SJSA1 (cell line): ENCODE measurements around the gene COL19A1. TPM values are rescaled to one million over a fixed set of nuclear protein-coding genes. Genes with fewer than 3 reads are reported as not detected.

ENCODE experiments used
- DNase-seq, 2 experiments: peaks; one replicate each; pipeline ENCODE4 v3.0.0-alpha.2; 2015 to 2020; ENCODE audit warnings: low spot score in 2 of 2, low read depth in 1 of 2
- H3K27ac ChIP-seq: fragments of 250-450 bp; sonication (Bioruptor Pico); 2 replicates; pipeline ENCODE4 v1.5.1; 2020; ENCODE audit warnings: mild to moderate bottlenecking, moderate library complexity
- H3K27me3 ChIP-seq: fragments of 250-450 bp; sonication (Bioruptor Pico); replicated peaks from 2 replicates; pipeline ENCODE4 v1.5.1; 2020; ENCODE audit warnings: mild to moderate bottlenecking, moderate library complexity
- H3K36me3 ChIP-seq: fragments of 250-450 bp; sonication (Bioruptor Pico); 2 replicates; pipeline ENCODE4 v1.5.1; 2020; ENCODE audit warnings: mild to moderate bottlenecking
- H3K4me1 ChIP-seq: fragments of 250-450 bp; sonication (Bioruptor Pico); replicated peaks from 2 replicates; pipeline ENCODE4 v1.6.1; 2021; ENCODE audit warnings: mild to moderate bottlenecking
- H3K4me3 ChIP-seq: fragments of 250-450 bp; sonication (Bioruptor Pico); 2 replicates; pipeline ENCODE4 v1.5.1; 2020; ENCODE audit warnings: mild to moderate bottlenecking
- H3K9me3 ChIP-seq: fragments of 250-450 bp; sonication (Bioruptor Pico); replicated peaks from 2 replicates; pipeline ENCODE4 v1.5.1; 2020; ENCODE audit warnings: mild to moderate bottlenecking
- total RNA-seq: library from RNA; depleted of rRNA; stranded (reverse); fragments of >200 nt; shearing (Covaris generic); gene quantifications from 2 replicates; pipeline ENCODE4 v1.2.3, GENCODE V29; 2014

The COL19A1 gene
- total RNA-seq, 1 experiment from 2014 or later, result not detected

DNA sequence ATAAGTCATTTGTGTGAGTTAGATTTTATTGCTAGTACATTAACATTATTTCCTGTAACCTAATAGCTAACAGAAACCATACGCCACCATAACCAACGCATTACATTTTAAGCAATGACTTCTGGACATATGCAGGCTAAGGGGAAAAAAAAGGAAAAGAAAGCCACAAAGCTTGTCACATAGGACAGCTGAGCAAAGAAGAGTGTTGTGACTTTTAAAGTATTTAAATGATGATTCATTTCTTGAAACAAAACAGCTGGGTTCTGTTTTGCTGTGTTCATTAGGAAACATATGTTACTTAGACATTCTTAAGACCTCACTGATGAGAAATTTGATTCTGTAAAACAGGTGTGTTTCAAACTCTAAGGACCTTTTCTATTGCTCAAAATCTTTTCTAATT is 265.2 kb downstream of the COL19A1 start:
- no peak overlapping the region for H3K4me3 ChIP-seq
- H3K27me3 ChIP-seq, result no peaks in the 10 kb centered on the region
- DNase-seq, result no peak
- H3K36me3 ChIP-seq, result no peaks in the 10 kb centered on the region
- H3K4me1 ChIP-seq, result no peaks in the 10 kb centered on the region
- no peaks in the 10 kb centered on the region for H3K9me3 ChIP-seq
- no peak overlapping the region for H3K27ac ChIP-seq

DNA sequence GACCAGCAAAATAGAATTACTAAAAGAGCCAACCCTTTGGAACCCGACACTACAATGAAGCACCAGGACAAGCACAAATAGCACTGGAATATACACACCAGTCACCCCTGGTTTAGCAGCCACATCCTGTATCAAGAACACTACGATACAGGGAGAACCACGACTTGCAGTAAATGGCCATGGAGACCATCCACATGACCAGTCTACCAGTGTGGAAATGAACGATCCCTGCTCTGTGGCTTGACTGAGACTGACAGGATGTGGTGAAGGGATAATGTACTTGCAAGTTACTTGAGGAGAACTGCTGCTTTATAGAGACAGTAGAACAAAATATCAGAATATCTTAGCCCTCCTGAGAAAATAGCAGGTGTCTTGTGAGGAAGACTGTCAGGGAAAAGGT is 266.9 kb downstream of the COL19A1 start:
- Histone ChIP-seq H3K9me3 (no peaks in the 10 kb centered on the region), H3K4me1 (no peaks in the 10 kb centered on the region), H3K4me3 (no peak overlapping the region), H3K27me3 (no peaks in the 10 kb centered on the region), H3K36me3 (no peaks in the 10 kb centered on the region), H3K27ac (no peak overlapping the region)
- DNase-seq, result no peak

DNA sequence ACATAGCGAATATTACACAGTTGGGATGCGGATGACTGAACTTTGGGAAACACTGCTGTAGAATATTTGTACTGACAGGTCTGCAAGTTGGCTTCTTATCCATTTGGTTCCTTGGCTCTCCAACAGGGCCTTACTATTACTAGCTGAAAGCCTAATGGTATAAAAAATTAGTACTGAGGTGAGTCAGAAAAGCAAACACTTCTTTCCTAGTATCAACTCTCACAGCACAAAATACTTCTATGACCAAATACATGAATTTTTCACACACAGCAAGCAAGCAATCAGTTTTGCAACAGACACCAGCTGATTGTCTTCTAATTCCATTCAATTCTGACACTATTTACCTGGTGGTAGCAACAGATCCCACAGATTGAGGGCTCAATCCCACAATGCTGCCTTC is 268.2 kb downstream of the COL19A1 start:
- Histone ChIP-seq H3K4me1 (no peaks in the 10 kb centered on the region), H3K36me3 (no peaks in the 10 kb centered on the region), H3K9me3 (no peaks in the 10 kb centered on the region), H3K27me3 (no peaks in the 10 kb centered on the region), H3K4me3 (no peak overlapping the region), H3K27ac (no peak overlapping the region)
- no peak for DNase-seq

DNA sequence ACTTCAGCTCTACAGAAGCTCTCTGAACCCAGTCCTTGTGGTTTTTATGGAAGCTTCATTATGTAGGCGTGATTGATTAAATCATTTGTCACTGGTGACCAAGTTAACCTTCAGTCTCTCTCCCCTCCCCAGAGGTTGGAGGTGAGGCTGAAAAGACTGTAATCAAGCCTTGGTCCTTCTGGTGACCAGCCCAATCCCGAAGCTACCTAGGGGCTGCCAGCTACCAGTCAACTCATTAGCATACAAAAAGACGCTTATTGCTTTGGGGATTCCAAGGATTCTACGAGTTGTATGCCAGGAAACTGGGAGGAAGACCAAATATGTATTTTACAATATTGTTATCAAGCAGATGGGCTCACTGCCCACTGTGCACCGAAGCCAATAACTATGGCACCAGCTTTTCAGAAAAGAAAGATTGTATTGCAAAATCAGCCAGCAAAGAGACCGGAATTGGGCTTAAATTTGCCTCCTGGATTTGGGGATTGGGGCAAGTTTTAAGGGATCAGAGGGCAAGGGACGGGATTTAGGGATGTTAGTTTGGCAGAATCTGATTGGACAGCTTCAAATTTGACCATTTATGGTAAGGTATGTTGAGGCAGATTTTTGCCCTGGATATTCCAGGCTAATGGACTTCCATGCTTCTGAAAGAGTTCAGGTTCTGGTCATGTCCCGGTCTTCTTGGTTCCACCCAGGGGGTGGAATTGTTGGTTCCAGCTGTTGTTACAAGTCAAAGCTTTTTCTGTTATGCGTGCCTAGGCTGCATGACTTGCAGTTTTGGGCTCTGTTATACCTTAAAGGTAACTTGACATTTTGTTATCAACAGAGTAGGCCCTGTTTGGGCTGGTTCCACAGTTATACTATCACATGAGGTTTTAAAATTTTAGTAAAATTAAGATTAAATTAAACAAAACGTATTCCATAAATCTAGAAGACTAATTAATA is 269.1 kb downstream of the COL19A1 start:
- Histone ChIP-seq H3K4me1 (no peaks in the 10 kb centered on the region), H3K27ac (no peak overlapping the region), H3K36me3 (no peaks in the 10 kb centered on the region), H3K27me3 (no peaks in the 10 kb centered on the region), H3K9me3 (no peaks in the 10 kb centered on the region), H3K4me3 (no peak overlapping the region)
- DNase-seq, result no peak

DNA sequence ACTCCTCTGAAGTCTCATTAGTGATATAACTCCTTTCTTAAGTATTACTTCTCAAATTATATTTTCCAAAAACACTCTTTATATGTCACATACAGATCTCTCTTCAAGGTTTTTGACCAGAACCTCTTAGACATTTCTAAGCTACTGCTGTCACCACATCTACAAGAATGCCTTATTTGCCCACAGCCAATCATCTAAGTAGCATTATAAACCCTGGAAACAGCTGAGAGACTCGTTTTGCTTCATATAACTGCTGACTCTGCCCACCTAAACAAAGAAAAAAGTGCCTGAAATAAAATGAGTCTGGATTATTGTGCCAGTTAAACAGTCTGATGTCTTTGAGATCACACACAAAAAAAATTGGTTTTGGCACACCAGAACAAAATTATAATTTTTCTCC is 270.6 kb downstream of the COL19A1 start:
- no peak for DNase-seq
- Histone ChIP-seq H3K27ac (no peak overlapping the region), H3K27me3 (no peaks in the 10 kb centered on the region), H3K4me1 (no peaks in the 10 kb centered on the region), H3K36me3 (no peaks in the 10 kb centered on the region), H3K4me3 (no peak overlapping the region), H3K9me3 (no peaks in the 10 kb centered on the region)

DNA sequence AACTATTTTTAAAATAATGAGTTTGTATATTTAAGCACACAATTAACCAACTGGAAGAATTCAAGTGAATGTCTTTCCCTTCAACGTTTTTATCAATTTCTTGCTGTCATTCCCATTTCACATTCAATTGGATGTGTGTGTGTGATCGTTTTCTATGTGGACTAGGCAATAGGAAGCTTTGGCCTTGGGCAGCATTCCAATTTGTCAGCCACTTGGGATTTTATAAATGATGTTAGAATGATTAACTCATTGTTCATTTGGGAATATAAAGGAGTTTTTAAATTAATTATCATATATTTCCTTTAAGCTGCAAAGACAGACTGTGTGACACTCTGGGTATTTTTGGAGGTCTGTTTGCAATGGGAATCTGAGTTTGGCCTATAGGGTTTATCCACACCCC is 274.1 kb downstream of the COL19A1 start:
- Histone ChIP-seq H3K36me3 (no peaks in the 10 kb centered on the region), H3K27me3 (no peaks in the 10 kb centered on the region), H3K4me3 (no peak overlapping the region), H3K4me1 (no peaks in the 10 kb centered on the region), H3K9me3 (no peaks in the 10 kb centered on the region), H3K27ac (no peak overlapping the region)
- no peak for DNase-seq

DNA sequence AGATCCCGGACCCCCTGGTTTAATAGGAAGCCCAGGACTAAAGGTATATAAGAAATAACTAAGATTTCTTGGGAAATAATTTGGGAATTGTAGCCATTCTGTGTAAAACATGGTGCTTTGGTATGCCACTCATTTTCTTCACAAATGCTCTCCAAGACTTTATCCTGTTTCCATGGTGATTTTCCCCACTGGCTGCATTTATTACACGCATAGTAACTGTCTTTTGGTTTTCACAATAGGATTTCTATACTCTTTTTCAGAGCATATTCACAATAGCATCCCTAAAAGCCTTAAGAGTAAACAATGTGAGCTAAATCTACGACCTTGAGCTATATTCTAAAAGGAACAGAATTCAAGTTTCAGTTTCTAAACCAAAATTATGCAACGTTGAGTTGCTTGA is 275.7 kb downstream of the COL19A1 start:
- H3K9me3 ChIP-seq, result no peaks in the 10 kb centered on the region
- H3K4me1 ChIP-seq, result no peaks in the 10 kb centered on the region
- H3K36me3 ChIP-seq, result no peaks in the 10 kb centered on the region
- no peak for DNase-seq
- H3K27me3 ChIP-seq, result no peaks in the 10 kb centered on the region
- H3K4me3 ChIP-seq, result no peak overlapping the region
- no peak overlapping the region for H3K27ac ChIP-seq

DNA sequence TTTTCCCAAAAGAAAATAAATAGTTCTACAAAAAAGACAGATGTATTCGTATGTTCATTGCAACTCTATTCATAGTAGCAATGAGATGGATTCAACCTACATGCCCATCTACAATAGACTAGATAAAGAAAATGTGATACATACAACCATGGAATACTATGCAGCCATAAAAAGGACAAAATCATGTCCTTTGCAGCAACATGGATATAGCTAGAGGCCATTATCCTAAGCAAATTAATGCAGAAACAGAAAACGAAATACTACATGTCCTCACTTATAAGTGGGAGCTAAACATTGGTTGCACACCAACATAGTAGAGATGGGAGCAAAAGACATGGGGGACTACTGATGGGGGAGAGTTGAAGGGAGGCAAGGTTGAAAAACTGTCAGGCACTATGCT is 278.8 kb downstream of the COL19A1 start:
- no peaks in the 10 kb centered on the region for H3K4me1 ChIP-seq
- H3K9me3 ChIP-seq, result no peaks in the 10 kb centered on the region

DNA sequence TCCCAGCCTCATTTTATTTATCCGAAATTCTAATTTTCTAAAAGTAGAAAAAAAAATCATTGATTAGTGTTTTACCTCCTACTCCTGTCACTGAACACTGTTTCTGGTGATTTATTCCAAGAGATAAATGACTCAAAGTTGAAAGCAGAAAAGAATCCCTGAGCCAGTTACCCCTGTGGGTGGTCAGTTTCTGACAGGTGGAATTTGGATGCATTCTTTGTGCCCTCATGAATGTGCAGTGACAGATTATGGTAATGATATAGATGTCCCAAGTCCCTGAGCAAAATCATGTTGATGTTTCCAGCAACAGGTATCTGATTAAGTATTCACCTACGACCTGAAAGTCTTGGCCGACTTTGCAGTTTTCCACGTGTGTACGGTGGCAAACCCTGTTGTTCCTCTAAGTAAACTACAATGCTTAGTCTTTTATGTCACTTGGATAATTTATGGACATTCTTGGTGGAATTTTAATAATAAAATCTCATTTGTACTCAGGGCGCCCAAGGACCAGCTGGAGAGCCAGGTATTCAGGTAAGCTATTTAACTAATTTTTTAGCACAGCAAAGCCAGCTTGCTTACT is 282.9 kb downstream of the COL19A1 start:
- Histone ChIP-seq H3K4me3 (no peak overlapping the region), H3K36me3 (no peaks in the 10 kb centered on the region), H3K27ac (no peak overlapping the region), H3K4me1 (no peaks in the 10 kb centered on the region), H3K27me3 (no peaks in the 10 kb centered on the region), H3K9me3 (no peaks in the 10 kb centered on the region)
- no peak for DNase-seq

More for the DNA sequence above, 278.8 kb downstream of the COL19A1 start:
- H3K4me3 ChIP-seq, result no peak overlapping the region
- H3K27ac ChIP-seq, result no peak overlapping the region
- H3K27me3 ChIP-seq, result no peaks in the 10 kb centered on the region
- H3K36me3 ChIP-seq, result no peaks in the 10 kb centered on the region
- no peak for DNase-seq

DNA sequence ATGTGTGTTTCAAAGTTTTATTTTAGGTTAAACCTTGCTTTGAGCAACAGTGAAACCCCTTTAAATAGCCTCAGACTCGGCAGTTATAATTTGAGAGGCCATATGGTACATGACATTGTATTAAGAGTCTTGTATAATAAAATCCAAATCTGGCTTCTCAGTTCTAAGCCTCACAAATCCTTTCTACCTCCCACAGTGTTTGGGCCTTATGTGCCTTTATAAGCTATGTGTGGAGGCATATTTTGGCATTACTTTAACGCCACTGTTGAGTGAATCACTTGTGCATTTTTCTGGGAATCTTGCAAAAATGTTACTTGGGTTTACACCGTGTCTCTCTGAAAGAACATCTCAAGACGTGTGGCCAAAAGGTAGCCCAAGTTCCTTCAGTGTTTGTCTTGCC is 284.2 kb downstream of the COL19A1 start:
- H3K4me3 ChIP-seq, result no peak overlapping the region
- H3K4me1 ChIP-seq, result no peaks in the 10 kb centered on the region
- H3K36me3 ChIP-seq, result no peaks in the 10 kb centered on the region
- H3K27me3 ChIP-seq, result no peaks in the 10 kb centered on the region
- H3K27ac ChIP-seq, result no peak overlapping the region
- DNase-seq, result no peak
- no peaks in the 10 kb centered on the region for H3K9me3 ChIP-seq

DNA sequence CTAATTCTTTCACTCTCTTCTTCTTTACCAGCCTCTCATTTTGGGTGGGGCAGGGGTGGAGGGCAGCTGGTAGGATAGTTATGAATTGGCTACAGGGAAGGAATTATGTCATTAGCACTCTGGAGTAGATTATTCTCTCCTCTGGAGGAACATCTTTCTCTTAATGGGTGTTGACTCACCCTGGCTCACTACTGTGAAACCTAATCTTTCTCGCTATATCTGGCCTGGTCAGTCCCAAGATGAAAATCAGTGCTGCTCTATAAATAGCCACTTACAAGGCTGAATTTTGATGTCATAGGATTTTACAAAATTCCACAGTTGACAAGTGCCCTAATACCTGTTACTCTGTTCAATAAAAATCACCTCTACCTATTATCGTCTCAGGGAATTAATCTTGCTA is 285.3 kb downstream of the COL19A1 start:
- Histone ChIP-seq H3K36me3 (no peaks in the 10 kb centered on the region), H3K4me3 (no peak overlapping the region), H3K27me3 (no peaks in the 10 kb centered on the region), H3K9me3 (no peaks in the 10 kb centered on the region), H3K4me1 (no peaks in the 10 kb centered on the region), H3K27ac (no peak overlapping the region)
- no peak for DNase-seq

DNA sequence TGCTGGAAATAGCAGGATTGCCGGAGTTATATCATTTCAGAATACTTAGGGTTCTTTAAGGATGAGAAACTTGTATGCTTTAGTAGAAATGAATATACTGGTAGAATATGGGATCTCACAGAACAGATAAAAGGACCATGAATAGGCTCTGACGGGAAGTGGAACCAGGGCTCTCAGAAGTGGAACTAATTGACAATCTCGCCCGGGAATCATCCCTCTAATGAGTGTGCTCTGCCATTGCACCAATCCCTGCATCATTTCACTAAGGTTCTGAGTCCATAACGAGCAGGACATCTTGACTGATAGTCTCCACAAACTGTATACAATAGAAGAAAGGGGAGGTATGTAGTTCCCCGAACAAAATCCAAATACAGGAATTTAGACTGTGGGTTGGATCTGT is 286.4 kb downstream of the COL19A1 start:
- H3K36me3 ChIP-seq, result no peaks in the 10 kb centered on the region
- H3K27ac ChIP-seq, result no peak overlapping the region
- no peak for DNase-seq
- H3K9me3 ChIP-seq, result no peaks in the 10 kb centered on the region
- H3K4me1 ChIP-seq, result no peaks in the 10 kb centered on the region
- no peaks in the 10 kb centered on the region for H3K27me3 ChIP-seq
- no peak overlapping the region for H3K4me3 ChIP-seq

DNA sequence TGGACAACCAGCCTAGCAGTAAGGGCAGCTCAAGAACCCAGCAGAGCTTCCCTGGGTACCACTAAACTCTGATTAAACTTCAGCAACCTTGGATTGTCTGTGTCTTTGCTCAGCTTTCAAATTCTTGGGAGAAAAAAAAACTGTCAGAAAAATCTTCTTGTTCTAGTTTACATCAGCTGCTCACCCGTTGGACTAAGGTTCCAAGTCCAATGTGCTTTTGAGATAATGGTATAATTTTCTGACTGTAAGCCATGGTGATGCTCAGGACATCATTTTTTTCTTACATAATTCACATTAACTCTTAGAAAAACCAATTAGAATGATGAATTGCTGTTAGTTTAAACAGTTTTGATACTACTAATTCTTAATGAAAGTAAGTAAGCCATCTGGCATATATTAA is 290.7 kb downstream of the COL19A1 start:
- DNase-seq, result no peak
- H3K27me3 ChIP-seq, result no peaks in the 10 kb centered on the region
- no peaks in the 10 kb centered on the region for H3K9me3 ChIP-seq
- no peak overlapping the region for H3K4me3 ChIP-seq
- H3K36me3 ChIP-seq, result no peaks in the 10 kb centered on the region
- no peaks in the 10 kb centered on the region for H3K4me1 ChIP-seq
- H3K27ac ChIP-seq, result no peak overlapping the region

DNA sequence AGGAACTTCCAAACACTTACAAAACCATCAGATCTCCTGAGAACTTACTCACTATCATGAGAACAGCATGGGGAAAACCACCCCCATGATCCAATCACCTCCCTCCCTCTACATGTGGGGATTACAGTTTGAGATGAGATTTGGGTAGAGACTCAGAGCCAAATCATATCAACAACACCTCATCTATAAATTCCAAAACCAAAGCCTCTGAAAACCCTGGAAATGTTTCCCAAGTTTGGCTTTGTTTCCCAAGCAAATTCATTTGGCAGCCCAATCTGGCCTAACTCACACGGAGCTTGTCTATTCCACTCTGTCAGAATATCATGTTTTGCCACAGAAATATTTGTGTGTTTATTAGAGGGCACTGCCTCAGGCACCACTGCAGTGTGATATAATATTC is 293.9 kb downstream of the COL19A1 start:
- no peaks in the 10 kb centered on the region for H3K9me3 ChIP-seq

More for the DNA sequence above, 293.9 kb downstream of the COL19A1 start:
- Histone ChIP-seq H3K4me1 (no peaks in the 10 kb centered on the region), H3K36me3 (no peaks in the 10 kb centered on the region), H3K4me3 (no peak overlapping the region), H3K27me3 (no peaks in the 10 kb centered on the region), H3K27ac (no peak overlapping the region)
- DNase-seq, result no peak
